Hepatocyte (in vitro differentiated cells): ENCODE measurements around the gene XYLT1. TPM values are rescaled to one million over a fixed set of nuclear protein-coding genes. Genes with fewer than 3 reads are reported as not detected.

Experiments
- DNase-seq: peaks from one replicate; pipeline ENCODE4 v3.0.0-alpha.2; 2016; ENCODE audit warnings: low spot score
- H2AFZ ChIP-seq: fragments of 200-600 bp; sonication (generic); 2 replicates; pipeline ENCODE4 v1.6.0; 2016; ENCODE audit warnings: antibody characterized with exemption, mild to moderate bottlenecking
- H3K27ac ChIP-seq: fragments of 200-600 bp; sonication (generic); 2 replicates; pipeline ENCODE4 v1.5.1; 2016; ENCODE audit warnings: mild to moderate bottlenecking
- H3K27me3 ChIP-seq: fragments of 200-600 bp; sonication (generic); 2 replicates; pipeline ENCODE4 v1.6.1; 2016
- H3K36me3 ChIP-seq: fragments of 200-600 bp; sonication (generic); replicated peaks from 2 replicates; pipeline ENCODE4 v1.5.1; 2016; ENCODE audit warnings: low read depth; ENCODE audit not compliant: insufficient read depth
- H3K4me1 ChIP-seq: fragments of 200-600 bp; sonication (generic); 2 replicates; pipeline ENCODE4 v1.5.1; 2016; ENCODE audit warnings: mild to moderate bottlenecking, moderate library complexity; ENCODE audit not compliant: insufficient read depth
- H3K4me2 ChIP-seq: fragments of 200-600 bp; sonication (generic); 2 replicates; pipeline ENCODE4 v1.6.0; 2016
- H3K4me3 ChIP-seq: fragments of 200-600 bp; sonication (generic); 2 replicates; pipeline ENCODE4 v1.5.1; 2016; ENCODE audit warnings: mild to moderate bottlenecking
- H3K79me2 ChIP-seq: fragments of 200-600 bp; sonication (generic); 2 replicates; pipeline ENCODE4 v1.6.0; 2017; ENCODE audit warnings: mild to moderate bottlenecking
- H3K9me2 ChIP-seq: fragments of 200-600 bp; sonication (generic); replicated peaks from 2 replicates; pipeline ENCODE4 v1.6.0; 2017; ENCODE audit warnings: mild to moderate bottlenecking; ENCODE audit not compliant: insufficient read depth
- H3K9me3 ChIP-seq: fragments of 200-600 bp; sonication (generic); 2 replicates; pipeline ENCODE4 v1.5.1; 2016; ENCODE audit warnings: low read depth, mild to moderate bottlenecking
- H4K20me1 ChIP-seq: fragments of 200-600 bp; sonication (generic); 2 replicates; pipeline ENCODE4 v1.6.0; 2016; ENCODE audit warnings: mild to moderate bottlenecking; ENCODE audit not compliant: insufficient read depth, poor library complexity, severe bottlenecking
- EZH2 ChIP-seq: fragments of 200-600 bp; sonication (generic); IDR thresholded peaks from 2 replicates; pipeline ENCODE4 v1.6.1; 2016; ENCODE audit warnings: antibody characterized with exemption, mild to moderate bottlenecking, borderline replicate concordance
- EZH2phosphoT487 ChIP-seq: fragments of 200-600 bp; sonication (generic); IDR thresholded peaks from one replicate; pipeline ENCODE4 v1.6.1; 2018; ENCODE audit warnings: antibody characterized with exemption, mild to moderate bottlenecking, low read depth, moderate library complexity; ENCODE audit not compliant: unreplicated experiment, severe bottlenecking
- WGBS: methylation state at CpG from one replicate; pipeline ENCODE4 v1.1.6; 2016; ENCODE audit warnings: low lambda C conversion rate; ENCODE audit errors: missing lambda C conversion rate; 5-methylcytosine and 5-hydroxymethylcytosine counted together
- polyA plus RNA-seq: library from polyadenylated mRNA; unstranded; fragments of >200 nt; fragmentation: Nextera tagmentation; extraction: Ambion mirVana; gene quantifications from 2 replicates; pipeline ENCODE4 v1.2.1, GENCODE V29; 2016
- total RNA-seq: library from RNA; depleted of rRNA; stranded (reverse); fragments of >200 nt; gene quantifications from 2 replicates; pipeline ENCODE4 v1.2.3, GENCODE V29; 2014
- TF ChIP-seq, protein P1 (sequence below): fragments of 200-600 bp; sonication (generic); IDR thresholded peaks from 2 replicates; pipeline ENCODE4 v1.5.1; 2016; ENCODE audit warnings: antibody characterized with exemption, mild to moderate bottlenecking; ENCODE audit not compliant: poor library complexity

XYLT1 gene
- total and polyA plus RNA-seq, 2 experiments from 2014 or later: 6.9 to 13.7 TPM

GRCh38 chr16:17419266-17419665, 51.5 kb downstream of the XYLT1 start:
- no peak overlapping the region for H2AFZ ChIP-seq
- no peaks in the 10 kb centered on the region for H3K79me2 ChIP-seq
- H3K4me2 ChIP-seq: no peak overlapping the region
- H3K9me3 ChIP-seq: no peaks in the 10 kb centered on the region
- H3K9me2 ChIP-seq: no peaks in the 10 kb centered on the region
- no peak overlapping the region for H3K4me3 ChIP-seq
- TF ChIP-seq EZH2phosphoT487: no peak
- TF ChIP-seq, protein P1, sequence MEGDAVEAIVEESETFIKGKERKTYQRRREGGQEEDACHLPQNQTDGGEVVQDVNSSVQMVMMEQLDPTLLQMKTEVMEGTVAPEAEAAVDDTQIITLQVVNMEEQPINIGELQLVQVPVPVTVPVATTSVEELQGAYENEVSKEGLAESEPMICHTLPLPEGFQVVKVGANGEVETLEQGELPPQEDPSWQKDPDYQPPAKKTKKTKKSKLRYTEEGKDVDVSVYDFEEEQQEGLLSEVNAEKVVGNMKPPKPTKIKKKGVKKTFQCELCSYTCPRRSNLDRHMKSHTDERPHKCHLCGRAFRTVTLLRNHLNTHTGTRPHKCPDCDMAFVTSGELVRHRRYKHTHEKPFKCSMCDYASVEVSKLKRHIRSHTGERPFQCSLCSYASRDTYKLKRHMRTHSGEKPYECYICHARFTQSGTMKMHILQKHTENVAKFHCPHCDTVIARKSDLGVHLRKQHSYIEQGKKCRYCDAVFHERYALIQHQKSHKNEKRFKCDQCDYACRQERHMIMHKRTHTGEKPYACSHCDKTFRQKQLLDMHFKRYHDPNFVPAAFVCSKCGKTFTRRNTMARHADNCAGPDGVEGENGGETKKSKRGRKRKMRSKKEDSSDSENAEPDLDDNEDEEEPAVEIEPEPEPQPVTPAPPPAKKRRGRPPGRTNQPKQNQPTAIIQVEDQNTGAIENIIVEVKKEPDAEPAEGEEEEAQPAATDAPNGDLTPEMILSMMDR: no peak
- no peak for TF ChIP-seq EZH2
- H3K4me1 ChIP-seq: peaks cover 9% of the 10 kb centered on the region
- DNase-seq: no peak
- 95% methylated on average over 4 of the region's 4 CpGs for WGBS
- H3K27me3 ChIP-seq: no peaks in the 10 kb centered on the region
- peaks cover 5% of the 10 kb centered on the region for H4K20me1 ChIP-seq
- H3K27ac ChIP-seq: no peak overlapping the region
- H3K36me3 ChIP-seq: no peaks in the 10 kb centered on the region

DNA sequence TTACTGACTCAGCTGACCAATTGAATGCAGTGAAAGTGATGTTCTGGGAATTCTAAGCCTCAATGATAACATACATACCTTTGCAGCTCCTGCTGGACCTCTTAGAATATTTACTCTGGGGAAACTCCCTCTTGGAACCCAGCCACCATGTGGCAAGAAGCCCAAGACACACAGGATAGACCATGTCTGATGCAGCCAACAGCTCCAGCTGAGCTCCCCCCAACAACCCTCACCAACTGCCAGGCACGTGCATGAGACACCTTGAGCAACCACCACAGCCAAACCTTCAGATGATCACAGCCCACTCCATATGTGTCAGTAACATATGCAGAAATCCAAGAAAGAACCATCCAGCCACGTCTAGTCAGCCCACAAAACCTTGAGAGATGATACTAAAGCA, 53.0 kb downstream of the XYLT1 start:
- H3K9me2 ChIP-seq: no peaks in the 10 kb centered on the region
- H3K79me2 ChIP-seq: no peaks in the 10 kb centered on the region
- H4K20me1 ChIP-seq: peaks cover 5% of the 10 kb centered on the region
- no peaks in the 10 kb centered on the region for H3K27me3 ChIP-seq
- H3K4me2 ChIP-seq: no peak overlapping the region
- DNase-seq: no peak
- no peak overlapping the region for H3K27ac ChIP-seq
- no peak overlapping the region for H3K4me3 ChIP-seq
- H3K36me3 ChIP-seq: no peaks in the 10 kb centered on the region
- H2AFZ ChIP-seq: no peak overlapping the region
- H3K9me3 ChIP-seq: no peaks in the 10 kb centered on the region
- WGBS: 83% methylated on average over 2 of the region's 2 CpGs
- peaks cover 9% of the 10 kb centered on the region for H3K4me1 ChIP-seq
- TF ChIP-seq, protein P1: no peak
- TF ChIP-seq EZH2phosphoT487 (no peak), EZH2 (no peak)

GRCh38 chr16:17416461-17417311, 54.1 kb downstream of the XYLT1 start:
- peak; percentile 24 for DNase-seq
- 34% methylated on average over 13 of the region's 14 CpGs for WGBS
- Histone ChIP-seq H3K9me3 (no peaks in the 10 kb centered on the region), H4K20me1 (peaks cover 5% of the 10 kb centered on the region), H3K27me3 (no peaks in the 10 kb centered on the region), H3K4me2 (peak overlapping the region; percentile 52), H3K9me2 (no peaks in the 10 kb centered on the region), H3K27ac (no peak overlapping the region), H2AFZ (no peak overlapping the region), H3K4me3 (no peak overlapping the region), H3K36me3 (no peaks in the 10 kb centered on the region), H3K79me2 (no peaks in the 10 kb centered on the region), H3K4me1 (peaks cover 9% of the 10 kb centered on the region)
- TF ChIP-seq EZH2phosphoT487: no peak
- TF ChIP-seq, protein P1: peak; percentile 27
